Right lobe of liver (tissue), 4 donors: Measurements from ENCODE around the gene NEK9.

ENCODE experiments used
- POLR2A ChIP-seq: fragments of 450-650 bp; IDR thresholded peaks from one replicate; pipeline ENCODE4 v1.6.1; 2017; ENCODE audit warnings: antibody characterized with exemption, mild to moderate bottlenecking
- TF ChIP-seq, protein P1 (sequence below), 4 donors: fragments of 200-600 bp in 3 of 4; fragments of 450-650 bp in 1 of 4; IDR thresholded peaks; one replicate each; pipeline versions ENCODE4 v1.5.1 to v1.8.0; 2016 to 2022; ENCODE audit warnings: antibody characterized with exemption in 4 of 4, mild to moderate bottlenecking in 2 of 4
- donor health status: DM: no; HTN: no; CAD: no.
- donor health status: DM: no; HTN: no; CAD: no.
- donor health status: DM: no; HTN: yes; CAD: no.

DNA sequence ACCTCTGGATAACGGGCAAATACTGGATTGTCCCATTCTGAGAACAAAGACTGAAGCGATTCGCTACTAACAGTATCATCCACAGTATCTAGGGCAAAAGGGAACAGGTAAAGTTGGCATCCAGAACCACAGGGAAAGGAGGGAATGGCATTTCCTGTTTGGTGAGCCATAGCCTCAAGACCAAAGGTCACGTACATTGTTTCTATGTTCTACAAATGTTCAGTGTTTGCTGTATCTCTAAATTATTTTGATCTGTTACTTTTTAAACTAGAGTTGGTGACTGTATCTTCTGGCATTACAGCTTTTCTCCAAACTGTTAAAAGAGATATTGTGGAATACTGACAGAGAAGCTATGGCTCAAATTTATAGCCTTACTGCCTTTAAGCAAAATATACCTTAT, 85.2 kb downstream of the NEK9 start:
- TF ChIP-seq POLR2A = no peak
- TF ChIP-seq, protein P1, sequence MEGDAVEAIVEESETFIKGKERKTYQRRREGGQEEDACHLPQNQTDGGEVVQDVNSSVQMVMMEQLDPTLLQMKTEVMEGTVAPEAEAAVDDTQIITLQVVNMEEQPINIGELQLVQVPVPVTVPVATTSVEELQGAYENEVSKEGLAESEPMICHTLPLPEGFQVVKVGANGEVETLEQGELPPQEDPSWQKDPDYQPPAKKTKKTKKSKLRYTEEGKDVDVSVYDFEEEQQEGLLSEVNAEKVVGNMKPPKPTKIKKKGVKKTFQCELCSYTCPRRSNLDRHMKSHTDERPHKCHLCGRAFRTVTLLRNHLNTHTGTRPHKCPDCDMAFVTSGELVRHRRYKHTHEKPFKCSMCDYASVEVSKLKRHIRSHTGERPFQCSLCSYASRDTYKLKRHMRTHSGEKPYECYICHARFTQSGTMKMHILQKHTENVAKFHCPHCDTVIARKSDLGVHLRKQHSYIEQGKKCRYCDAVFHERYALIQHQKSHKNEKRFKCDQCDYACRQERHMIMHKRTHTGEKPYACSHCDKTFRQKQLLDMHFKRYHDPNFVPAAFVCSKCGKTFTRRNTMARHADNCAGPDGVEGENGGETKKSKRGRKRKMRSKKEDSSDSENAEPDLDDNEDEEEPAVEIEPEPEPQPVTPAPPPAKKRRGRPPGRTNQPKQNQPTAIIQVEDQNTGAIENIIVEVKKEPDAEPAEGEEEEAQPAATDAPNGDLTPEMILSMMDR (IDR thresholded peaks at IDR 0.05) = no peak
